Mucosa of stomach (tissue), 1 donor: ENCODE data around the gene TSSK2.
"Not testable (repeated sequence)": the region's sequence is repeated elsewhere in the genome, so short reads cannot be mapped to it uniquely, and the experiment has no call there.

Experiments used
- H3K27me3 ChIP-seq: one replicate; pipeline ENCODE4 v1.7.0; 2013; ENCODE audit warnings: mild to moderate bottlenecking, low read length; ENCODE audit not compliant: control insufficient read depth, insufficient read depth
- H3K36me3 ChIP-seq: one replicate; pipeline ENCODE4 v1.7.0; 2013; ENCODE audit warnings: low read length; ENCODE audit not compliant: control insufficient read depth, insufficient read depth
- H3K4me1 ChIP-seq: one replicate; pipeline ENCODE4 v1.7.0; 2013; ENCODE audit warnings: mild to moderate bottlenecking, low read length; ENCODE audit not compliant: control insufficient read depth, insufficient read depth
- H3K4me3 ChIP-seq: one replicate; pipeline ENCODE4 v1.7.0; 2013; ENCODE audit warnings: low read length
- H3K9ac ChIP-seq: one replicate; pipeline ENCODE4 v1.7.0; 2013; ENCODE audit warnings: mild to moderate bottlenecking, low read length, moderate library complexity
- H3K9me3 ChIP-seq: one replicate; pipeline ENCODE4 v1.7.0; 2013; ENCODE audit warnings: mild to moderate bottlenecking, low read length, moderate library complexity; ENCODE audit not compliant: control insufficient read depth
- donor health status: Pancreatic carcinoma.

The TSSK2 gene

GRCh38 chr22:19151329-19152191 is 20.5 kb downstream of the TSSK2 start:
- Histone ChIP-seq H3K9me3 (no peaks in the 10 kb centered on the region), H3K36me3 (no peaks in the 10 kb centered on the region), H3K4me1 (no peaks in the 10 kb centered on the region), H3K4me3 (no peak overlapping the region), H3K9ac (no peak overlapping the region), H3K27me3 (peaks cover 56% of the 10 kb centered on the region)

DNA sequence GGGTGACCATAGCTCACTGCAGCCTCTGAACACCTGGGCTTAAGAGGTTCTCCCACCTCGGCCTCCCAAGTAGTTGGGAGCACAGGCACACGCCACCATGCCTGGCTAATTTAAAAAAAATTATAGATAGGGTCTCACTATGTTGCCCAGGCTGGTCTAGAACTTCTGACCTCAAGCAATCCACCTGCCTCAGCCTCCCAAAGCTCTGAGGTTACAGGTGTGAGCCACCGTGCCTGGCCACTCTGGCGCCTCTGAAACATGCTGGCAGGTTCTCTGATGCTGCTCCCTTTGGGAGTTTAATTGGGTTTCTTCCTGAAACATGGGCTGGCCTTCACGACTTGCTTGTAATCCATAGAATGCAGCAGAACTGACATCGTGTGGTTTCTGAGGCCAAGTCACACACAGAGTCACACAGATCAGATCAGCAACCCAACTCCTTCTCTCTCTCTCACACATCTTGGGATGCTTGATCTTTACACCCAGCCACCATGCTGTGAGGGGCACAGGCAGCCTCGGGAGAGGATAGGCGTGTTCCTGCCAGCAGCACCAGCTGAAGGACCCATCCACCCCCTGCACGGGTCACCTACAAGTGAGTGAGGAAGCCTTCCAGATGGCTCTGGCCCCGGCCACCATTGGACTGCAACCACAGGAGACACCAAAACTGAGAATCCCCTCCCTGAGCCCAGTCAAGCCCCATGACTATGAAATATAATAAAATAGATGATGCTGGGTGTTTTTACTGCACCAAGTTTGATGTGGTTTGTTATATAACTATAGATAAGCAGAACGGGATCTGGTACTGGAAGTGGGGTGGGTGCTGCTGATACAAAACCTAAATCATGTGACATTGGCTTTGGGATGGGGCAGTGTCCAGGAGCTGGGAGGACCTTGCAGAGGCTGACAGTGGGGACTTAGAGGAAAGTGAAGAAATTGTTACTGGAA is 22.1 kb downstream of the TSSK2 start:
- peaks cover 42% of the 10 kb centered on the region for H3K27me3 ChIP-seq
- no peaks in the 10 kb centered on the region for H3K9me3 ChIP-seq
- no peaks in the 10 kb centered on the region for H3K4me1 ChIP-seq
- no peak overlapping the region for H3K4me3 ChIP-seq
- no peaks in the 10 kb centered on the region for H3K36me3 ChIP-seq
- H3K9ac ChIP-seq = no peak overlapping the region

- not testable (repeated sequence) for H3K9me3 ChIP-seq, H3K36me3 ChIP-seq, H3K4me3 ChIP-seq, H3K4me1 ChIP-seq, H3K9ac ChIP-seq
- H3K27me3 ChIP-seq = peaks cover 20% of the 10 kb centered on the region
These were observed 25.0 kb downstream of the TSSK2 start for GRCh38 chr22:19156109-19156508.

DNA sequence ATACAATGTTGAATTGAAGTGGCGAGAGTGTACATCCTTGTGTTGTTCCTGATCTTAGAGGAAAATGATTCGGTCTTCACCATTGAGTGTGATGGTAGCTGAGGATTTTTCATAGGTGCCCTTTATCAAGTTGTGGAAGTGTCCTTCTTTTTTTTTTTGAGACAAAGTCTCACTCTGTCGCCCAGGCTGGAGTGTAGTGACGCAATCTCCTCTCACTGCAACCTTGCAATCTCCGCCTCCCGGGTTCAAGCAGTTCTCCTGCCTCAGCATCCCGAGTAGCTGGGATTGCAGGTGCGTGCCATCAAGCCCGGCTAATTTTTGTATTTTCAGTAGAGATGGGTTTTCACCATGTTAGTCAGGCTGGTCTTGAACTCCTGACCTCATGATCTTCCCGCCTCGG is 27.5 kb downstream of the TSSK2 start:
- not testable (repeated sequence) for H3K4me1 ChIP-seq, H3K9me3 ChIP-seq, H3K4me3 ChIP-seq, H3K27me3 ChIP-seq, H3K36me3 ChIP-seq, H3K9ac ChIP-seq

DNA sequence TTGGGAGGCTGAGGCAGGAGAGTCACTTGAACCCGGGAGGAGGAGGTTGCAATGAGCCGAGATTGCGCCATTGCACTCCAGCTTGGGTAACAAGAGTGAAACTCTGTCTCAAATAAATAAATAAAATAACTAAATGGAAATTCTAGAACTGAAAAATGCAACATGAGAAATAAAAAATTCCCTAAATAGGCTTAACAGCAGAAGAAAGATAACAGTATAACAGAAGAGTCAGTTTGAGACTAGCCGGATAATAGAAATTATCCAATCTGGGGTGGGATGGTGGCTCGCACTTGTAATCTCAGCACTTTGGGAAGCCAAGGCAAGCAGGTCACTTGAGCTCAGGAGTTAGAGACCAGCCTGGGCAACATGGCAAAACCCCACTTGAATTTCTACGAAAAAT is 33.3 kb downstream of the TSSK2 start:
- Histone ChIP-seq H3K27me3 (peaks cover 27% of the 10 kb centered on the region), H3K4me3 (no peak overlapping the region), H3K4me1 (no peaks in the 10 kb centered on the region), H3K36me3 (no peaks in the 10 kb centered on the region), H3K9me3 (no peaks in the 10 kb centered on the region), H3K9ac (no peak overlapping the region)

GRCh38 chr22:19166421-19166820 is 35.3 kb downstream of the TSSK2 start:
- H3K4me3 ChIP-seq = no peak overlapping the region
- no peak overlapping the region for H3K9ac ChIP-seq
- H3K9me3 ChIP-seq = no peaks in the 10 kb centered on the region
- H3K4me1 ChIP-seq = peaks cover 16% of the 10 kb centered on the region
- no peaks in the 10 kb centered on the region for H3K36me3 ChIP-seq
- H3K27me3 ChIP-seq = peaks cover 41% of the 10 kb centered on the region

DNA sequence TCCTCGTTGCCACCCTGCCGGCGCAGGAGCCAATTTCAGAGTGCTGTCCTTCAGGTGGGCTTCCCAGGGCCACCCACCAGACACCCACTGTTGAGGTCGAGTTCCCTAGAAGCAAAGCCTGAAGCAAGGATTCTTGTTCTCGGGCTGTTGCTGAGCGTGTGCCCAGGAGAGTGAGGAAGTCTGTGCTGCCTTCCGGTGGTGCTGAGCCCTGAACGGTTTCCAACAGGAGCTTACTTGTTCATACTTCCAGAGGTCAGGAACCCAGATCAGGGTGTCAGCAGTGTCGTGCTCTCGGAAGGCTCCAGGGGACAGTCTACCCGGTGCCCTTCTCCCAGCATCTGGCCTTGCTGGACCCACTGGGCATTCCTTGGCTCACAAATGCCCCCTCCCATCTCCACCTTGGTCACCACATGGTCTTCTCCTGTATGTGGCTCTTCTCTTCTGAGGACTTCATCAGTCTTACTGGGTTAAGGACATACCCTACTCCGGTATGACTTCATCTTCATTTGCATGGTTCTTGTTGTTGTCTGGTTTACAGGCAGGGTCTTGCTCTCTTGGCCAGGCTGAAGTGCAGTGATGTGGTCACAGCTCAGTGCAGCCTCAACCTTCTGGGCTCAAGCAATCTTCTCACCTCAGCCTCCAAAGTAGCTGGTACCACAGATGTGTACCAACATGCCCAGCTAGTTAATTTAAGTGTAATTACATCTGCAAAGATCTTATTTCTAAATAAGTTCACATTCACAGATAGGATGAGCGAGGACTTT is 36.2 kb downstream of the TSSK2 start:
- Histone ChIP-seq H3K4me1 (peaks cover 20% of the 10 kb centered on the region), H3K4me3 (no peak overlapping the region), H3K27me3 (peaks cover 41% of the 10 kb centered on the region), H3K36me3 (no peaks in the 10 kb centered on the region), H3K9ac (no peak overlapping the region), H3K9me3 (no peaks in the 10 kb centered on the region)

DNA sequence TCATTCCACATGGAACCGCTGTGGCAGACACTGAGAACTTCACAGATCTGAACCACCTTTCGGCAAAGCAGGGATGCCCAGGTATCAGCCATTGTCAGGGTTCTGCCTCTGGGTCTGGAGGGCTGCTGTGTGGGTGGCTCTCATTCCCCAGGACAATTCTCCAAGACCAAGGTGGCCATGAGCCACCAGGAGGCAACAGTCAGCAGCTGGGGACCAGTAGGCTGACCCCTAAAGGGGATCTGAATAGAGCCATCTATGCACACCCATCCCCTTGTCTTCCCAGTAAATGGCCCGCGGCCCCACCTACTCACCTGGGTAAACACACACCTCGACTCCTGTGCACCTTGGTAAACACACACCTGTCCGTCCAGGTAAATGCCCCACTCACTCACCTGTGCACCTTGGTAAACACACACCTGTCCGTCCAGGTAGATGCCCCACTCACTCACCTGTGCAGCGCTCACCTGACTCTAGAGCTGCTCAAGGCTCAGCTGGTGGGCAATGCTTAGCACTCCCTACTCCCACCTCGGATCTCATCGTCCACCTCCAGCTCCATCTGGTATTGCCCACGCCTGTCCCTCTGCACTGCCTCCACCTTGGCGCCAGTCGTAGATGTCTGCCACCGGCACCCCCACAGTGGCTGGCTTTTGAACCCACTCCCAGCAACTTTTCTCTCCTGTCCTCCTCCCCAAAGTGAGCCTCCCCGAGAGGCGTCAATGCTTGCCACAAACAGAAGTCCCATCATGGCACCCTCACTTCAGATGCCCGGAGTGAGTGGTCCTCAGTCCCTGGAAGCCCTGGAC is 37.2 kb downstream of the TSSK2 start:
- H3K4me1 ChIP-seq = peaks cover 30% of the 10 kb centered on the region
- H3K36me3 ChIP-seq = no peaks in the 10 kb centered on the region
- peaks cover 41% of the 10 kb centered on the region for H3K27me3 ChIP-seq
- H3K9ac ChIP-seq = no peak overlapping the region
- H3K4me3 ChIP-seq = no peak overlapping the region
- no peaks in the 10 kb centered on the region for H3K9me3 ChIP-seq

- peaks cover 40% of the 10 kb centered on the region for H3K4me1 ChIP-seq
- peaks cover 41% of the 10 kb centered on the region for H3K27me3 ChIP-seq
- peak overlapping the region; percentile 22 for H3K9ac ChIP-seq
- no peaks in the 10 kb centered on the region for H3K9me3 ChIP-seq
- no peak overlapping the region for H3K4me3 ChIP-seq
- no peaks in the 10 kb centered on the region for H3K36me3 ChIP-seq
These were observed 38.2 kb downstream of the TSSK2 start for GRCh38 chr22:19169002-19169946.

- Histone ChIP-seq H3K27me3 (peaks cover 41% of the 10 kb centered on the region), H3K9me3 (no peaks in the 10 kb centered on the region), H3K4me3 (no peak overlapping the region), H3K4me1 (peaks cover 45% of the 10 kb centered on the region), H3K36me3 (no peaks in the 10 kb centered on the region), H3K9ac (no peak overlapping the region)
These were observed 38.8 kb downstream of the TSSK2 start for GRCh38 chr22:19169947-19170318.
